Natural killer cell (primary cell): ENCODE results near the gene MAN2A2. TPM values are rescaled to one million over a fixed set of nuclear protein-coding genes. Genes with fewer than 3 reads are reported as not detected.

Experiments
- ATAC-seq, 3 donors: fragments of 150-1000 bp in 2 of 3; fragments of 200-7000 bp in 1 of 3; cut with Tn5 transposase; 1 replicate in 1 of 3; 2 replicates in 2 of 3; pipeline ENCODE4 v1.10.0; 2021; ENCODE audit warnings: mild to moderate bottlenecking in 2 of 3, moderate library complexity in 2 of 3
- DNase-seq, 2 donors: peaks; one replicate each; pipeline versions ENCODE4 v3.0.0 to v3.0.0-alpha.2; 2013 to 2021; ENCODE audit warnings: mixed read lengths in 1 of 2
- H3K27ac ChIP-seq: one replicate; pipeline ENCODE4 v1.5.1; 2013; ENCODE audit warnings: mild to moderate bottlenecking, low read length
- H3K27me3 ChIP-seq: one replicate; pipeline ENCODE4 v1.6.1; 2013; ENCODE audit warnings: low read length; ENCODE audit not compliant: control insufficient read depth, insufficient read depth
- H3K36me3 ChIP-seq: one replicate; pipeline ENCODE4 v1.6.1; 2013; ENCODE audit warnings: low read length; ENCODE audit not compliant: control insufficient read depth, insufficient read depth
- H3K4me1 ChIP-seq: one replicate; pipeline ENCODE4 v1.6.1; 2013; ENCODE audit warnings: low read length; ENCODE audit not compliant: control insufficient read depth, insufficient read depth
- H3K4me3 ChIP-seq: one replicate; pipeline ENCODE4 v1.5.1; 2013; ENCODE audit warnings: low read length
- H3K9me3 ChIP-seq: one replicate; pipeline ENCODE4 v1.6.1; 2013; ENCODE audit warnings: low read length; ENCODE audit not compliant: control insufficient read depth, insufficient read depth
- H3K27ac Mint-ChIP-seq, 2 donors: one replicate each; pipeline ENCODE4 v1.8.0; 2022; ENCODE audit warnings: mild to moderate bottlenecking in 2 of 2, mixed read lengths in 2 of 2, moderate library complexity in 1 of 2
- H3K27me3 Mint-ChIP-seq, 2 donors: one replicate each; pipeline ENCODE4 v1.8.0; 2022; ENCODE audit warnings: low read depth in 2 of 2, mixed read lengths in 2 of 2
- H3K36me3 Mint-ChIP-seq: one replicate; pipeline ENCODE4 v1.8.0; 2022; ENCODE audit warnings: mixed read lengths
- H3K4me1 Mint-ChIP-seq, 2 donors: one replicate each; pipeline ENCODE4 v1.8.0; 2022; ENCODE audit warnings: mixed read lengths in 2 of 2
- H3K4me3 Mint-ChIP-seq: one replicate; pipeline ENCODE4 v1.8.0; 2022; ENCODE audit warnings: mild to moderate bottlenecking, moderate library complexity, mixed read lengths
- H3K9me3 Mint-ChIP-seq, 2 donors: one replicate each; pipeline ENCODE4 v1.8.0; 2022; ENCODE audit warnings: mixed read lengths in 2 of 2
- WGBS: methylation state at CpG from one replicate; pipeline ENCODE4 v1.1.7; 2013; ENCODE audit warnings: missing lambda C conversion rate; ENCODE audit not compliant: insufficient coverage; 5-methylcytosine and 5-hydroxymethylcytosine counted together
- intact Hi-C: fragments of 100-400 bp; cut with micrococcal nuclease; formaldehyde crosslinking; loops from one replicate; pipeline ENCODE4 v1.14.2; 2022
- total RNA-seq, 4 donors: library from RNA; stranded (reverse); fragments of 120-200 nt in 1 of 4; gene quantifications; one replicate each; pipeline versions ENCODE4 v1.2.3 to v1.2.4, GENCODE V29; 2013 to 2022
- TF ChIP-seq, protein P1 (sequence below): fragments of 200-600 bp; IDR thresholded peaks from one replicate; pipeline ENCODE4 v1.8.0; 2022; ENCODE audit warnings: antibody characterized with exemption

MAN2A2 gene
- total RNA-seq, 3 donors from 2014 or later (not counting 1 experiment from before 2014, with no cell fraction given), result 158 to 200 (median 177) TPM

DNA sequence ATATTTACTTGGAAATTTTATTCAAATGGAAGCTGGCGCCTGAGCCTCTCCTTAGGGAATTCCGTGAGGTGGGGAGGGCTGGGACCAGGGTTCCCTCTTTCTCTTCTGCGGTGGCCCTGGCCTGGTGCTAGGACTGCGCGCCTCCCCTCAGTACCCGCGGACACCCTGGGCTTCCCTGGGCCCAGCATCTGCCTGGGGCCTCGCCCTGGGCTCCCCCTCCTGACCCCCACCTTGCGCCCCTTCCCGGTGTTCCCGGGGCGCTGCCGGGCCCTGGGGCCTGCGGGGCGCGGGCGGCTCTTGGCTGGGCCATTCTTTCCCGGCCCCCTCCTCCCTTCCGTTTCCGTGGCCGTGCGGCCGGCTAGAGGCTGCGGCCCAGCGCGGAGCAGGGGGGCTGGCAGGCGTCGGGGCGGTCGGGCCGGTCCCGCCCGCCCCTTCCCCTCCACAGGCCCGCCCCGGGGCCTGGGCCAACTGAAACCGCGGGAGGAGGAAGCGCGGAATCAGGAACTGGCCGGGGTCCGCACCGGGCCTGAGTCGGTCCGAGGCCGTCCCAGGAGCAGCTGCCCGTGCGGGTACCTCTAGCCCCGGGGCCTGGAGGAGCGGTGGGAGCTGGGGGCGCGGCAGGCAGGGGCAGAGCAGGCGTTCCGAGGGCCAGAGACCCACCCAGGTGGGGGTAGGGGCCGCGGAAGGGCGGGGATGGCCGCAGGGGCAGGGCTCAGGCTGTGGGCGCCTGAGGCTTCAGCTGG is 19.0 kb upstream of the MAN2A2 start, which contains the start of gene FES:
Gene FES (plus strand): TSS at position 529 of the 743 bp plus-strand sequence. CDS start 542 bp downstream, outside the sequence.
- no peaks in the 10 kb centered on the region for H3K9me3 Mint-ChIP-seq
- Histone ChIP-seq H3K27me3 (no peaks in the 10 kb centered on the region), H3K36me3 (peaks cover 45% of the 10 kb centered on the region), H3K4me3 (peak within 1 kb of the TSS; percentile 52), H3K4me1 (peaks cover 51% of the 10 kb centered on the region), H3K9me3 (no peaks in the 10 kb centered on the region), H3K27ac (peak within 1 kb of the TSS; percentile 61)
- peak within 1 kb of the TSS; percentile 85 to 86 for H3K27ac Mint-ChIP-seq
- ATAC-seq (peak; percentile 32 to 55 (median 33)), DNase-seq (no peak)
- peaks cover 17 to 34% of the 10 kb centered on the region in 2 donors for H3K4me1 Mint-ChIP-seq
- peak within 1 kb of the TSS; percentile 90 for H3K4me3 Mint-ChIP-seq
- H3K36me3 Mint-ChIP-seq, result no peaks in the 10 kb centered on the region
- intact Hi-C loops, result no loop called here
- H3K27me3 Mint-ChIP-seq, result no peaks in the 10 kb centered on the region
- TF ChIP-seq, protein P1, sequence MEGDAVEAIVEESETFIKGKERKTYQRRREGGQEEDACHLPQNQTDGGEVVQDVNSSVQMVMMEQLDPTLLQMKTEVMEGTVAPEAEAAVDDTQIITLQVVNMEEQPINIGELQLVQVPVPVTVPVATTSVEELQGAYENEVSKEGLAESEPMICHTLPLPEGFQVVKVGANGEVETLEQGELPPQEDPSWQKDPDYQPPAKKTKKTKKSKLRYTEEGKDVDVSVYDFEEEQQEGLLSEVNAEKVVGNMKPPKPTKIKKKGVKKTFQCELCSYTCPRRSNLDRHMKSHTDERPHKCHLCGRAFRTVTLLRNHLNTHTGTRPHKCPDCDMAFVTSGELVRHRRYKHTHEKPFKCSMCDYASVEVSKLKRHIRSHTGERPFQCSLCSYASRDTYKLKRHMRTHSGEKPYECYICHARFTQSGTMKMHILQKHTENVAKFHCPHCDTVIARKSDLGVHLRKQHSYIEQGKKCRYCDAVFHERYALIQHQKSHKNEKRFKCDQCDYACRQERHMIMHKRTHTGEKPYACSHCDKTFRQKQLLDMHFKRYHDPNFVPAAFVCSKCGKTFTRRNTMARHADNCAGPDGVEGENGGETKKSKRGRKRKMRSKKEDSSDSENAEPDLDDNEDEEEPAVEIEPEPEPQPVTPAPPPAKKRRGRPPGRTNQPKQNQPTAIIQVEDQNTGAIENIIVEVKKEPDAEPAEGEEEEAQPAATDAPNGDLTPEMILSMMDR, result no peak
- WGBS, result 7% methylated on average over 58 of the region's 58 CpGs

DNA sequence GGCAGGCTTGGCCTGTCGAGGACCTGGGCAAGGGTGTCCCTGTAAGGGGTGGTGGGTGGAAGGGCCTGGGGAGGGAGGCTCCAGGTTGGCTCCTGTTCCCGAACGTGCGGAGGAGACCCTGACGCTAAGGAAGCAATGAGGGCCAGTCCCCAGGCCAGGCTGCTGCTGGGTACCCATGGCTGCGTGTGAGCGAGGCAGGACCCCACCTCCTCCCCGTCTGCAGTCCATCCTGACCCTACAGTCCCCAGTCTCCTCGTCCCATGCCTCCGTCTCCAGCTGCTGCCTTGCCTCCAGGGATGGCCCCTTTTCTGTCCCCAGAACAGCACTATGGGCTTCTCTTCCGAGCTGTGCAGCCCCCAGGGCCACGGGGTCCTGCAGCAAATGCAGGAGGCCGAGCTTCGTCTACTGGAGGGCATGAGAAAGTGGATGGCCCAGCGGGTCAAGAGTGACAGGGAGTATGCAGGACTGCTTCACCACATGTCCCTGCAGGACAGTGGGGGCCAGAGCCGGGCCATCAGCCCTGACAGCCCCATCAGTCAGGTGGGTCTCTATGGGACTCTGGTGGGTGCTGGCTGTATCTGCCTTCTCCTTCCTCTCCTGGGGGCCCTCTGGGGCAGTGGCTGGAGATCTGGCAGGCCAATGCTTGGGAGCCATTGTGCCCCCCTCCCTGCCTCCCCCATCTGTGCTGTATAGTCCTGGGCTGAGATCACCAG is 18.2 kb upstream of the MAN2A2 start:
- H3K4me3 ChIP-seq, result peak overlapping the region; percentile 52
- ATAC-seq (peak; percentile 5 to 14 (median 7)), DNase-seq (peak in 1 of 2 donors; percentile 29)
- H3K4me1 ChIP-seq, result peaks cover 58% of the 10 kb centered on the region
- H3K36me3 ChIP-seq, result peaks cover 42% of the 10 kb centered on the region
- peak overlapping the region; percentile 61 for H3K27ac ChIP-seq
- TF ChIP-seq, protein P1, result no peak
- H3K9me3 ChIP-seq, result no peaks in the 10 kb centered on the region
- Mint-ChIP-seq H3K9me3 (no peaks in the 10 kb centered on the region), H3K4me3 (peak overlapping the region; percentile 90), H3K36me3 (no peaks in the 10 kb centered on the region), H3K27me3 (no peaks in the 10 kb centered on the region), H3K27ac (peak overlapping the region; percentile 85 to 86), H3K4me1 (peaks cover 17 to 40% of the 10 kb centered on the region in 2 donors)
- WGBS, result 26% methylated on average over 16 of the region's 16 CpGs
- H3K27me3 ChIP-seq, result no peaks in the 10 kb centered on the region
- intact Hi-C loops, result loop anchor here (1.0 to 5.0 kb wide), 3 partner anchors 68 to 565 kb away; no protein-coding TSS in a partner anchor

DNA sequence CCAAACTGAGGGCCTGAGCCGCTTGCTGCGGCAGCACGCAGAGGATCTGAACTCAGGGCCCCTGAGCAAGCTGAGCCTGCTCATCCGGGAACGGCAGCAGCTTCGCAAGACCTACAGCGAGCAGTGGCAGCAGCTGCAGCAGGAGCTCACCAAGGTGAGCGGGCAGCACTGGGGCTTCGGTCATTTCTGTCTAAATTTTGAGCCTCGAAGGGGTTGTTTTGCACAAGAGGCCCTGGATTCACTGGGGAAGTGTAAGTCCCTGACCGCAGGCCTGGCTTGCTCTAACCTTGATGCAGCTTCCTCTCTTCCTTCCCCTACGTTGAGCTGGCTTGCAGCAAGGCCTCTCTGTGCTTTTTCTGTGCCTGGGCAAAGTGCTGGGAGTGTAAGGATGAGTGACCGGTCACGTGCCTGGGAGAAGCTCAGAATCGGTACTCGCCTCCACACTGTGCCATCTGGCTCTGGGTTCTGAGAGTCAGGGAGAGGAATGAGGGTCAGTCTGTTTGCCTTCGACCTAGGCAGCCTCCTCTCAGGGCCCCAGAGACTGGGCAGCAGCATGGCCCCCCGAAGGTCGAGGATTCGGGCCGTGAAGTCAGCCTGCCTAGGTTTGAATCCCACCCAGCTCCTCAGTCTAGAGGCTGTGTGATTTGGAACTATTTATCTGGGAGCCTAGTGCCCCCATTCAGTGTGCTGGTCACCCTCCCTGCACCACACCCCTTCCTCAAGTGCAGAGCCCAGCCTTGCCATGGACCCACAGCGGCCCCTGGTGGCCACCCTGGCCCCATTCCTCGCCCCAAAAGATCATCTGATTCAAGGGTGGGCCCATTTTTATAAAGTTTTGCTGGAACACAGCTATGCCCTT is 17.4 kb upstream of the MAN2A2 start:
- H3K36me3 Mint-ChIP-seq, result no peaks in the 10 kb centered on the region
- peak; percentile 80 to 85 for DNase-seq
- 20% methylated on average over 23 of the region's 23 CpGs for WGBS
- peak overlapping the region; percentile 61 for H3K27ac ChIP-seq
- H3K36me3 ChIP-seq, result peaks cover 40% of the 10 kb centered on the region
- TF ChIP-seq, protein P1, result peak; percentile 99
- no peaks in the 10 kb centered on the region for H3K9me3 ChIP-seq
- H3K4me3 Mint-ChIP-seq, result peak overlapping the region; percentile 90
- intact Hi-C loops, result loop anchor here (1.0 to 5.0 kb wide), 4 partner anchors 68 to 565 kb away; partner anchors contain the start of gene BLM
- H3K4me1 Mint-ChIP-seq, result peaks cover 17 to 40% of the 10 kb centered on the region in 2 donors
- H3K4me1 ChIP-seq, result peaks cover 63% of the 10 kb centered on the region
- no peaks in the 10 kb centered on the region for H3K9me3 Mint-ChIP-seq
- H3K27me3 Mint-ChIP-seq, result no peaks in the 10 kb centered on the region
- ATAC-seq, result peak; percentile 65 to 76 (median 65)
- no peaks in the 10 kb centered on the region for H3K27me3 ChIP-seq
- H3K27ac Mint-ChIP-seq, result peak overlapping the region; percentile 85 to 86
- peak overlapping the region; percentile 52 for H3K4me3 ChIP-seq
